Activated naive CD4-positive, alpha-beta T cell treated with anti-CD3 and anti-CD28 coated beads, Interleukin-2, amount 50 U/mL, for 72 hours (primary cell): ENCODE measurements around the gene CLTB. TPM values are rescaled to one million over a fixed set of nuclear protein-coding genes. Genes with fewer than 3 reads are reported as not detected.

Source experiments
- ATAC-seq, 2 donors: fragments of 150-1000 bp; cut with Tn5 transposase; 2 replicates each; pipeline ENCODE4 v1.10.0; 2021; ENCODE audit warnings: mild to moderate bottlenecking in 2 of 2, moderate library complexity in 2 of 2
- DNase-seq, 2 donors: peaks; one replicate each; pipeline ENCODE4 v3.0.0; 2021 to 2022; ENCODE audit warnings: low spot score in 2 of 2
- H3K27ac Mint-ChIP-seq, 2 donors: one replicate each; pipeline ENCODE4 v1.8.0; 2022; ENCODE audit warnings: mild to moderate bottlenecking in 2 of 2, mixed read lengths in 2 of 2
- H3K36me3 Mint-ChIP-seq, 2 donors: one replicate each; pipeline ENCODE4 v1.8.0; 2022; ENCODE audit warnings: mixed read lengths in 2 of 2
- H3K9me3 Mint-ChIP-seq, 2 donors: one replicate each; pipeline ENCODE4 v1.8.0; 2022; ENCODE audit warnings: mixed read lengths in 2 of 2
- total RNA-seq, 2 donors: library from RNA; stranded (reverse); gene quantifications; one replicate each; pipeline ENCODE4 v1.2.3, GENCODE V29; 2022

The CLTB gene
- total RNA-seq, 2 donors from 2014 or later, result 41.8 to 48.6 TPM

- Mint-ChIP-seq H3K9me3 (no peaks in the 10 kb centered on the region), H3K36me3 (peaks cover 0 to 4% of the 10 kb centered on the region in 2 donors), H3K27ac (no peak overlapping the region)
- no peak for ATAC-seq
- no peak for DNase-seq
Observed at GRCh38 chr5:176394096-176394495, 22.2 kb downstream of the CLTB start.

DNA sequence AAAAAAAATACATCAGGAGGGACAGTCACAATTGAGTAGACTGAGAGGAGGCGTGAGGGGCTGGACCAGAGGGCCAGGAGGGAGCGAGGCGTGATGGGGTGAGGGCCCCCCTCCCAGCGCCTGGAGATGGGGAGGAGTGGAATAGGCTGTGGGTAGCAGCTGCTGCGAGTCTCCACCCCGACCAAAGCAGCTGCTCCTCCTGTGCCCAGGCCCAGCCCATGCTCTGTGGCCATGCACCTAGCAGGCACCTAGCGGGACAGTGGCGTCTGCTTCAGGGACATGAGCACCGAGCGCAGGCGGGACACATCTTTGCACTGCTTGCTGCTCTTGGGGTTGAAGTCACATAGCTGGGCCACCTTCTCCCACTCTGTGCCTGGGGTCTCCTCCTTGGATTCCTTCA lies 23.8 kb downstream of the CLTB start:
- peak overlapping the region; percentile 40 to 60 for H3K27ac Mint-ChIP-seq
- ATAC-seq (no peak), DNase-seq (no peak)
- no peaks in the 10 kb centered on the region for H3K9me3 Mint-ChIP-seq
- H3K36me3 Mint-ChIP-seq, result peaks cover 11 to 17% of the 10 kb centered on the region in 2 donors

DNA sequence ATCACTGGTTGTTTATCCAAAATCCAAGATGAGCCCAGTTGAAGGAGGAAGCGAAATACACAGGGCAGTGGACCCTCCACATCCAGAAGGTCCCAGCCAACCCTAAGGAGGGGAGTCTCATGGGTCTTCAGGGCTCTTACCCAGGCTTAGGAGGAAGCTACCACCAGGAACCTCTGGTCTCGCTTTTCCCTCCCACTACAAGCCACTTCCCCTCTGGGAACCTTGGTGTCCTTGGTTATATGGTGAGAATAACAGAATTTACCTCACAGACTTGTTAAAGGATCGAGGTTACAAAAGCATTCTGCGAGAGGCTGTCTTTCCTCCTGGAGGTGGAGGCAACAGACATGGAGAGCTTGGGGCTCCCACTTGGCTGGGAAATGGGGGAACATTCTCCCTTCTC lies 24.3 kb downstream of the CLTB start:
- ATAC-seq, result no peak
- Mint-ChIP-seq H3K36me3 (peaks cover 16 to 22% of the 10 kb centered on the region in 2 donors), H3K9me3 (no peaks in the 10 kb centered on the region), H3K27ac (peak overlapping the region; percentile 38 to 40)
- DNase-seq, result no peak

GRCh38 chr5:176391479-176391878 lies 24.9 kb downstream of the CLTB start:
- DNase-seq (no peak), ATAC-seq (no peak)
- no peaks in the 10 kb centered on the region for H3K9me3 Mint-ChIP-seq
- peak overlapping the region; percentile 38 to 40 for H3K27ac Mint-ChIP-seq
- H3K36me3 Mint-ChIP-seq, result peaks cover 22 to 28% of the 10 kb centered on the region in 2 donors

GRCh38 chr5:176389135-176390123 lies 26.9 kb downstream of the CLTB start:
- ATAC-seq (peak; percentile 43 to 53), DNase-seq (no peak)
- H3K9me3 Mint-ChIP-seq, result no peaks in the 10 kb centered on the region
- peaks cover 41 to 45% of the 10 kb centered on the region in 2 donors for H3K36me3 Mint-ChIP-seq
- peak overlapping the region; percentile 98 to 100 for H3K27ac Mint-ChIP-seq

DNA sequence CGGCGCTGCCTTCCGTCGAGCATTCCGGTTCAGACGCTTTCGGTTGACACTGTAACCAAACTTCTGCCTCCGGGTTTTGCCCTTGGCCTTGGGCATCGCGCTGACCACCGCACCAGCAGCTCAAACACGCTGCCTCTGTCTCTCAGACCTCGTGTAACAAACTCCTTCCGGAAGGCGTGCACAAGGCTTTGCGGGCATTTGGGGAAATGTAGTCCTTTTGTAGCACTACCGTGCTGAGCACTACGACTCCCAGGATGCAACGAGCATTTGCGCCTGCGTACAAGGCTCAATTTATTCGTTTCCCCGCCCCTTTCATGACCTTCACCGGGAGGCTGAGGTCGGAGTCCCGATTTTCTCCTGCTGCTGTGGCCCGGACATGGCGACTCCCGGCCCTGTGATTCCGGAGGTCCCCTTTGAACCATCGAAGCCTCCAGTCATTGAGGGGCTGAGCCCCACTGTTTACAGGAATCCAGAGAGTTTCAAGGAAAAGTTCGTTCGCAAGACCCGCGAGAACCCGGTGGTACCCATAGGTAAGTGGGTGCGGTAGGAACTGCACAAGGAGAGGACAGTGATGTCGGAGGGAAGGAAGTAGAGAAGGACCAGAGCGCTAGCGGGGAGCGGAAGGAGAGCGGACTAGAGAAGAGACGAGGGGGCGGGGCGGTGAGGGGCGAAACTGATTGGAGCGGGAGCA lies 27.8 kb downstream of the CLTB start, which contains the start of the genes HIGD2A and NOP16:
HIGD2A (plus strand) TSS at position 308 of the 691 bp plus-strand sequence; CDS start at position 377, 69 bp downstream.
NOP16 (minus strand) TSS at position 155 of the 691 bp plus-strand sequence; CDS start at position 96, 59 bp downstream.
- H3K9me3 Mint-ChIP-seq, result no peaks in the 10 kb centered on the region
- peak within 1 kb of the TSS; percentile 98 to 100 for H3K27ac Mint-ChIP-seq
- H3K36me3 Mint-ChIP-seq, result peaks cover 47 to 50% of the 10 kb centered on the region in 2 donors
- peak; percentile 91 to 94 for ATAC-seq
- DNase-seq, result peak; percentile 94 to 97

GRCh38 chr5:176388003-176388443 lies 28.3 kb downstream of the CLTB start:
- DNase-seq (peak in 1 of 2 donors; percentile 24), ATAC-seq (peak; percentile 0)
- Mint-ChIP-seq H3K27ac (peak overlapping the region; percentile 98 to 100), H3K9me3 (no peaks in the 10 kb centered on the region), H3K36me3 (peaks cover 47 to 50% of the 10 kb centered on the region in 2 donors)

DNA sequence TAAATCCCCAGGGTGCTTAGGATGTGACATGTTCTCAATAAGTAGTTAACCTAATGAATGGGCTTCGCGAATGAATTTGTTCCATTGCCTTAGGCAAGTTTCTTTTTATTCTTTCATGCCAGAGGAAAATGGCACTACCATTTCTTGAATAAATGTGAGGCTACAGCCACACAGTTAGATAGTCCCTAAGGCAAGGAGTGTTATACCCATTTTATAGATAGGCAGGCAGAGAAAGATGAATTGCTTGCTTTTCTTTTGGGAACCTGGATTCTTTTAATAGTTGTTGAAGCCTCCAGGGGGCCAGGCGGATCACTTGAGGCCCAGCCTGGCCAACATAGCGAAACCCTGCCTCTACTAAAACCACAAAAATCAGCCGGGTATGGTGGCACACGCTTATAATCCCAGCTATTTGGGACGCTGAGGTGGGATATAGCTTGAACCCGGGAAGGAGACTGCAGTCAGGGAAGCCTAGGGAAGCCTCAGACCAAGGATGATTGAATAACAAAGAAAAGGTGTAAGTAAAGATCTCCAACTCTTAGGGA lies 28.9 kb downstream of the CLTB start:
- H3K36me3 Mint-ChIP-seq, result peaks cover 50% of the 10 kb centered on the region in 2 donors

GRCh38 chr5:176386491-176386890 lies 29.8 kb downstream of the CLTB start:
- no peak for DNase-seq
- Mint-ChIP-seq H3K9me3 (no peaks in the 10 kb centered on the region), H3K36me3 (peaks cover 50 to 59% of the 10 kb centered on the region in 2 donors), H3K27ac (peak overlapping the region; percentile 98 to 100)
- ATAC-seq, result no peak

More for the DNA sequence above, 28.9 kb downstream of the CLTB start:
- Mint-ChIP-seq H3K27ac (peak overlapping the region; percentile 98 to 100), H3K9me3 (no peaks in the 10 kb centered on the region)
- DNase-seq (no peak), ATAC-seq (no peak)

- ATAC-seq (no peak), DNase-seq (no peak)
- Mint-ChIP-seq H3K27ac (peak overlapping the region; percentile 57 to 79), H3K36me3 (peaks cover 45 to 74% of the 10 kb centered on the region in 2 donors), H3K9me3 (no peaks in the 10 kb centered on the region)
Observed at GRCh38 chr5:176384991-176385390, 31.3 kb downstream of the CLTB start.

- H3K36me3 Mint-ChIP-seq, result peaks cover 49 to 80% of the 10 kb centered on the region in 2 donors
- DNase-seq (no peak), ATAC-seq (no peak)
- no peaks in the 10 kb centered on the region for H3K9me3 Mint-ChIP-seq
- H3K27ac Mint-ChIP-seq, result peak overlapping the region in 1 of 2 donors; percentile 23
Observed at GRCh38 chr5:176384366-176384930, 31.9 kb downstream of the CLTB start.

DNA sequence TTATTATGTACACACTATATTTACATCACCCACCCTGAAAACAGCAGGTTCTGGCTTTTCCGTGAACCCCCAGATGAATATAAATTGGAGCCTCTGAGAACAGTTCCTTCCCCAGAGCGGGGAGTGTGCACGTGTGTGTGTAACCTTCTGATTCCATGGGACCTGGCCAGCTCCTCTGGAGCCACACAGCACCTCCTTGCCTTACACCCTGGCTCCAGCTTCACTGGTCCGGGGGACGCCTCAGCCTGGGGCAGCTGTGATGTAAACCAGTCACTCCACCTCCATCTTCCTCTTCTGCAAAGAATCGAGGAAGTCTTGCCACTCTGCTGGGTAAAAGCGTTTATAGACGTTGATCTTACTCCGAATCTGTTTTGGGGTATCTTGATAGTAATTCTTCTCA lies 32.4 kb downstream of the CLTB start:
- DNase-seq (no peak), ATAC-seq (no peak)
- H3K36me3 Mint-ChIP-seq, result peaks cover 49 to 80% of the 10 kb centered on the region in 2 donors
- no peaks in the 10 kb centered on the region for H3K9me3 Mint-ChIP-seq
- peak overlapping the region in 1 of 2 donors; percentile 23 for H3K27ac Mint-ChIP-seq

- Mint-ChIP-seq H3K9me3 (no peaks in the 10 kb centered on the region), H3K36me3 (peaks cover 45 to 77% of the 10 kb centered on the region in 2 donors), H3K27ac (no peak overlapping the region)
- DNase-seq, result no peak
- no peak for ATAC-seq
Observed at GRCh38 chr5:176383248-176383905, 33.0 kb downstream of the CLTB start.

GRCh38 chr5:176382721-176383120 lies 33.6 kb downstream of the CLTB start:
- ATAC-seq, result peak in 1 of 2 donors; percentile 11
- DNase-seq, result no peak
- no peak overlapping the region for H3K27ac Mint-ChIP-seq
- H3K36me3 Mint-ChIP-seq, result peaks cover 39 to 71% of the 10 kb centered on the region in 2 donors
- no peaks in the 10 kb centered on the region for H3K9me3 Mint-ChIP-seq

DNA sequence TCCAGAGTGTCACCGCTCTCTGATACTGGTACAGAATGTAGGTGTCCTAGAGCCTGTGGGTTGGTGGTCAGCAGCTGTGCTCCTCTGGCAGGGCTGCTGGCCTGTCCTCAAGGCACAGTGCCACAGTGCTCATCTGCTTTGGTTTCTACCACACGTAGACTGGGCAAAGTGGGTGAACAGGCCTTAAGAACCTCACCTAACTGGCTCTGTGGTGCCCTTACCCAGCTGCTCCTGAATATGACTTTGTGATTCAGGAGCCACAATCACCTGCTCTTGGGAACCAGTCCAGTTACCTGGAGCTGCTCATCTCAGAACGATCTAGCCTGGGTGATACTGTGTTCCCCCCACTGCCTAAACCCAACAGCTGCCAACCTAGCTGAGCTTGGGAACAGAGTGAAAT lies 34.4 kb downstream of the CLTB start:
- peaks cover 31 to 63% of the 10 kb centered on the region in 2 donors for H3K36me3 Mint-ChIP-seq
- H3K27ac Mint-ChIP-seq, result no peak overlapping the region
- ATAC-seq (peak in 1 of 2 donors; percentile 14), DNase-seq (no peak)
- H3K9me3 Mint-ChIP-seq, result no peaks in the 10 kb centered on the region

DNA sequence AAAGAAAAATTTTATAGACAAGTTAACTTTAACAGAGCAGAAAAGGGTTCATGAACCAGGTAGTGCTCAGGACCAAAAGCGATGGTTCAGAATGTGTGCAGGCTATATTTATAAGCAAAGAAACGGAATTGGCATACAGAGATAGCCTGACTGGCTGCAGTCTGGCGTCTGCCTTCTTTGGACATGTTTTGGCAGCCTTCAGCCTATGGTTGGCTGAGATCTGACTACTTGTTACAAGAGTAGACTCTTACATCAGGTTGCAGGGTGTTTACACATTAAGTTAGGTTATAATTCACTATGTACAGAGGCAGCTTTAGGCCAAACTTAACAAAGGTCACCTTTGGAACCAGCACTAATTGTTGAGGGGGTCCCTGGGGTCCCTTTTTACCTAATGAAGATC lies 34.9 kb downstream of the CLTB start:
- no peak for DNase-seq
- H3K36me3 Mint-ChIP-seq, result peaks cover 26 to 58% of the 10 kb centered on the region in 2 donors
- no peaks in the 10 kb centered on the region for H3K9me3 Mint-ChIP-seq
- no peak for ATAC-seq
- no peak overlapping the region for H3K27ac Mint-ChIP-seq
